D721Med (cell line): Measurements from ENCODE around the gene PRKAR1A.
"Not testable (repeated sequence)": the region's sequence is repeated elsewhere in the genome, so short reads cannot be mapped to it uniquely, and the experiment has no call there.

Source experiments
- DNase-seq: peaks from one replicate; pipeline ENCODE4 v3.0.0; 2011; ENCODE audit warnings: low spot score; ENCODE audit not compliant: insufficient read length
- FAIRE-seq: peaks from 2 replicates; lab custom pipeline; 2011; peaks lifted over from hg19 to GRCh38; lab: Jason Lieb, UNC
- TF ChIP-seq, protein P1 (sequence below): IDR thresholded peaks from 2 replicates; pipeline ENCODE4 v1.5.1; 2012; ENCODE audit warnings: mild to moderate bottlenecking, control low read depth; ENCODE audit not compliant: insufficient read depth; ENCODE audit errors: missing control alignments

The PRKAR1A gene

DNA sequence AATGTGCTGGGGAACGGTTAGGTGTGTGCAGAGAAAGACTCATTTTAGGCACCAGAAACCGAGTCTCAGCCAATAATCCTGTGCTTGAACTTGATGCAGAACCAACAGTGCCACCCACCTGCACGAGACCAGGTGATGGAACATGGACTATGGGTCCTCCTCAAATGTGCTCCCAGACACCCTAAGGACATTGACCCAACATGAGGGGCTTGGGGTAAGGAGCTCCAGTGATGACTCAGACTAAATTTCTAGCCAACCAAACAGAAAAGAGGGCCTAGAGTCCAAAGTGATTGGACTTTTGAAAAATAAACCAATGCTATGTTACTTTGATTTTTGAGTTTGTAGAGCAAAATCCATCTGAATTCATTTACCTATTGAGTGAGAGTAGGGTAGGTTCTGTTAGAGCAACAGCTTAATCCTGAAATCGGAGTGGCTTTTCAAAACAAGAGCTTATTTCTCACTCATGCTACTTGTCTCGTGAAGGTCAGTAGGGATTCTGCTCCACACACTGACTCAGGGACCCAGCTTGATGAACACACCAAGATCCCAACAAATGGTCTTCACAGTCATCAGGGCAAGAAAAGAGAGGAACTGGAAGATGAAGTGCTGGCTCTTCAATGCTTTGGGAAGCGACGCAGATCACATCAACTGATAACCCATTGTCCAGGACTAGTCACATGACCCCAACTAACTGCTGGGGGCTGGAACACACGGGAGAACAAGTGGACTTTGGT is 67.1 kb downstream of the PRKAR1A start:
- TF ChIP-seq, protein P1, sequence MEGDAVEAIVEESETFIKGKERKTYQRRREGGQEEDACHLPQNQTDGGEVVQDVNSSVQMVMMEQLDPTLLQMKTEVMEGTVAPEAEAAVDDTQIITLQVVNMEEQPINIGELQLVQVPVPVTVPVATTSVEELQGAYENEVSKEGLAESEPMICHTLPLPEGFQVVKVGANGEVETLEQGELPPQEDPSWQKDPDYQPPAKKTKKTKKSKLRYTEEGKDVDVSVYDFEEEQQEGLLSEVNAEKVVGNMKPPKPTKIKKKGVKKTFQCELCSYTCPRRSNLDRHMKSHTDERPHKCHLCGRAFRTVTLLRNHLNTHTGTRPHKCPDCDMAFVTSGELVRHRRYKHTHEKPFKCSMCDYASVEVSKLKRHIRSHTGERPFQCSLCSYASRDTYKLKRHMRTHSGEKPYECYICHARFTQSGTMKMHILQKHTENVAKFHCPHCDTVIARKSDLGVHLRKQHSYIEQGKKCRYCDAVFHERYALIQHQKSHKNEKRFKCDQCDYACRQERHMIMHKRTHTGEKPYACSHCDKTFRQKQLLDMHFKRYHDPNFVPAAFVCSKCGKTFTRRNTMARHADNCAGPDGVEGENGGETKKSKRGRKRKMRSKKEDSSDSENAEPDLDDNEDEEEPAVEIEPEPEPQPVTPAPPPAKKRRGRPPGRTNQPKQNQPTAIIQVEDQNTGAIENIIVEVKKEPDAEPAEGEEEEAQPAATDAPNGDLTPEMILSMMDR, result no peak
- FAIRE-seq (no peak), DNase-seq (no peak)

DNA sequence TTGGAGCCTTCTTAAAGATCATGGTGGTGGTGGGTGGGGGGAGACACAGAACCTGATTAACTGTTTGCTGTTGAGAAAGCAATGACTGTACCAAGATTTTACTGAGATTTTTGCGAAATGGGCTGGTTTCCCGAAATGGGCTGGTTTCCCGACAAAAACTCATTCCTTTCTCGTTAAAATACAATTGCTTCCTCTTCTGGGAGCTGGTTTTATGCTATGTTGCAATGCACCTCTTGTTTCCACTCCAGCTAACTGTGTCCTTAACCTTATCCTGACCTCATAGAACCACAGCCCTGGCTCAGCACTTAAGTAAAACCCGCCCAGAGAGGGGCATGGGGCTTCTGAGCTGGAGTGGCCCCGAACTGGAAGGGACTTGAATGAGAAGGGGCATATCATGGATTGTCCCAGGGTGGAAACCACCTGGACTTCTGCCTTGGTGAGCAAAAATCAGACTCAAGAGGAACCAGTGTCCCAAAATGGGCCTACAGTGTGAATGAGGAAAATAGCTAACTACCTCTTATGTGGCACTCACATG is 68.1 kb downstream of the PRKAR1A start:
- FAIRE-seq, result no peak
- no peak for DNase-seq

DNA sequence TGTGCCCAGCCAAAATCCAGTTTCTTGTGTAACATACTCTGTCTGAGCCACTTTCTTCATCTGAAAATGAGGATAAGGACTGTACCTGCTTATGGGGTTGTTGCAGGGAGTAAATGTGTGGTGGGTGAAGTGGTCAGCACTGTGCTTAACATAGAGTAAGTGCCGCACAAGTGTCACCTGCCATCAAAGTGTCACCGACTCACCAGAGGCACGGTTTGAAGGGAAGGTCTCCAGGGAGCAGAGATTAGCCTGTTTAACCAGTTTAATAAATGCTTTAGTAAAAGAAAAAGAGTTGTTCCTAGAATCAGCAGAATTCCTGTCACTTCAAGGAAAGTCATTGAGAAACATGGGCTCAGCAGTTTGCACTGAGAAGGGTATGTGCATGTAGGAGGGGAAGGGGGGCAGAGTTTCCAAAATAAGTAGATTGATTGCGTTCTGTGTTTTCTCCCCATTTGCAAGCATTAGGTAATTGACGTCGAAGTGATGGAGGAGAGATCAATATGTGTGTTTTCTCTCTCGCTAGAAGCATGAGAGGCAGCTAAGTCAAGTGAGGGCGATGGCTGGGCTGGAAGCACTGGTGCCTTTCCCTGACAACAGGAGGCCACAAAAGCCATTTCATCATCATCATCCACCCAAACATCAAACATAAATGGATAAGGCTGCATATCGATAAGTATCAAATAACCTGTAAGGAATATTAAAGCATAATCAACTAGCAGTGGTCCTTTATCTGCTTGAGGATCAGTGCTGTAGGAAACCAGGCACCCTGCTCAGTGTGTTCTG is 69.8 kb downstream of the PRKAR1A start:
- no peak for FAIRE-seq
- TF ChIP-seq, protein P1, result no peak
- DNase-seq, result no peak

More for the DNA sequence above, 68.1 kb downstream of the PRKAR1A start:
- TF ChIP-seq, protein P1, result no peak

DNA sequence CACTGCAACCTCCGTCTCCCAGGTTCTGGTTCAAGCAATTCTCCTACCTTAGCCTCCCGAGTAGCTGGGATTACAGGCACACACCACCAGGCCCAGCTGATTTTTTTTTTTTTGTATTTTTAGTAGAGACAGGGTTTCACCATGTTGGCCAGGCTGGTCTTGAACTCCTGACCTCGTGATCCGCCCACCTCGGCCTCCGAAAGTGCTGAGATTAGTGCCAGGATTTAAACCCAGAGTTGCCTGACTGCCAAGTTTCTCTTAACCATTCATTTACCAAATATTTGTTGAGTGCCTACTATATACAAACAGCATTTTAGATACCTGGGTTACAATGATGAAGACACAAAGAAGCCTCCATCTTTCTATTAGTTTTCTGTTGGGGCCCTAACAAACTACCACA is 70.6 kb downstream of the PRKAR1A start:
- not testable (repeated sequence) for DNase-seq, FAIRE-seq

DNA sequence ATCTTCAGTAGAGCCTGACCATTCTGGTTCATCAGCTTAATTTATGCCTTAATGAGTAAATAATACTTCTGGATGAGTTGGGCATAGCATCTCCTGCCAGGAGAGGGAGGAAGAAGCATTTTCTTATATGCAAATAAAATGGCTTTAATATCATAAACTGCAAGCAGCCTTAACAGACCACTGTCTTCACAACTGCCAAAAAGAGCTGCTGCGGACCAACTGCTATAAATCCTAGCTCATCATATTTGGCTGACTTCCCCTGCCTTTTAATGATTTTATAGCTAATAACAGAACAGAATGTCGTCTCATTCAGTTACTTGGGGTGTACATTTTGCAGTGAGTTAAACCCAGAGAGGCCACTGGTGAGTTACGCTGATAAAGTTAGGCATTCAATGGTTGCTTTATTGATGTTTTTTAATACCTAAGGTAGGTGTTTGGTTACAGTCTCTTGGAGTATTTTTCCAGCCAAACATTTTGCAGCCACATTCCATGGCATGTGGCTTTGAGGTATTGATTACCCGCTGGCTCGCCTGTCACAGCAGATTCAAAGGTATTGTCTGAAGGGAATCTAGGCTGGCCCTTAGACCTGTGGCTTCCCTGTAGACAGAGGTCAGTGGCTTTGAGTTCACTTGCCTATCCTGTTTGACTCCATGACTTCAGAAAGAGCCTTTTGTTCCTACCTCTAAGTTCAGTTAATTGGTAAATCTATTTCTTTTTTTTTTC is 72.5 kb downstream of the PRKAR1A start:
- DNase-seq (no peak), FAIRE-seq (no peak)

DNA sequence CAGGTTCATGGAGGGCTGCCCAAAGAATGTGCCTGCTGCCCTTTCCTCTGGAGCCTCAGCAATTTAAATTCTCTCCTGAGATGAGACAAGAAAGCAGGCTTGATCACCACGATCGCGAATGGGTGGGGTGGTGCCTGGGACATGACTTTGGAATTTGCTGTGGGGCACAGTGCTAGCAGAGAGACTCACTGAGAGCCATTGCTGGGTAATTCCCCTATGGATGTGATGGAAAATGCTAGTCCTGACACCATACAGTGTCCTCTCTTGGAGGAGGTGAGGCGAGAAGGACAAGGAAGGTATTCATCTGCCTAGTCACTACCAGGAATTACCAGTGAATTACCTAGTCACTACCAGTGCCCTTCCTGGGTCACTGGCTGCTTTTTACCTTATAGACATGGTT is 73.4 kb downstream of the PRKAR1A start:
- DNase-seq (no peak), FAIRE-seq (no peak)
- TF ChIP-seq, protein P1, result no peak

More for the DNA sequence above, 72.5 kb downstream of the PRKAR1A start:
- TF ChIP-seq, protein P1, result no peak

DNA sequence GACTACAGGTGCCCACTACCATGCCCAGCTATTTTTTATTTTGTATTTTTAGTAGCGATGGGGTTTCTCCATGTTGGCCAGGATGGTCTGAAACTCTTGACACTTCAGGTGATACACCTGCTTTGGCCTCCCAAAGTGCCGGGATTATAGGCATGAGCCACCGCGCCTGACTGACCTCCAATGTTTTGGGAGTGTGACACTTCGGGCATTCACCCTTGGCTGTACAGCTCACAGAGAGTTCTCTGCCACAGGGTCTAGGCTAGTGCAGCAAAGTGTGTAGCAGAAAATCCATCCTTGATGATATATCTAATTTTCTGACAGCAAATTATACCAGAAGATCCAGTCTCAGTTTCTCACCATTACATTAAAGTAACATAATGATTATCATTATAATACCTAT is 74.8 kb downstream of the PRKAR1A start:
- DNase-seq, result no peak
- TF ChIP-seq, protein P1, result no peak
- FAIRE-seq, result no peak
